ENCODE measurements around the gene IFITM10.

IFITM10 gene

GRCh38 chr11:1777737-1778136, 27.3 kb upstream of the IFITM10 start:
- DNase-seq: no peak

- no peak for DNase-seq
Observed at GRCh38 chr11:1776944-1777715, 26.7 kb upstream of the IFITM10 start.

DNA sequence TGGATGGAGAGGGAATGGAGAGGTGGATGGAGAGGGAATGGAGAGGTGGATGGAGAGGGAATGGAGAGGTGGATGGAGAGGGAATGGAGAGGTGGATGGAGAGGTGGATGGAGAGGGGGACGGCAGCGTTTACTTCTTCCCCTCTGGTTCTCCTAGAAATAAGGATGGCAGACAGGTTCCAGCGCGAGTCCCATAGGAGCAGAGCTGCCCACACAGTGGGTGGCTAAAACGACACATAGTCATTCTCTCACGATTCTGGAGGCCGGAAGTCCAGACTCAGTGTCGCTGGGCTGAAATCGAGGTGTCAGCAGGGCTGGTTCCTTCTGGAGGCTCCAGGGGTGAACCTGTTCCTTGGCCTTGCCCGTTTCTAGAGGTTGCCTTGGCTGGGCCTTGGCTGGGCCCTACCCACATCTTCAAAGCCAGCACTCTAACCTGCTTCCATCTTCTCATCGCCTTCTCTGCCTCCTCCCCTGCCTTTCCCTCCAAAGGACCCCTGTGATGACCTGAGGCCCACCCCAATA, 26.0 kb upstream of the IFITM10 start:
- DNase-seq: no peak

DNA sequence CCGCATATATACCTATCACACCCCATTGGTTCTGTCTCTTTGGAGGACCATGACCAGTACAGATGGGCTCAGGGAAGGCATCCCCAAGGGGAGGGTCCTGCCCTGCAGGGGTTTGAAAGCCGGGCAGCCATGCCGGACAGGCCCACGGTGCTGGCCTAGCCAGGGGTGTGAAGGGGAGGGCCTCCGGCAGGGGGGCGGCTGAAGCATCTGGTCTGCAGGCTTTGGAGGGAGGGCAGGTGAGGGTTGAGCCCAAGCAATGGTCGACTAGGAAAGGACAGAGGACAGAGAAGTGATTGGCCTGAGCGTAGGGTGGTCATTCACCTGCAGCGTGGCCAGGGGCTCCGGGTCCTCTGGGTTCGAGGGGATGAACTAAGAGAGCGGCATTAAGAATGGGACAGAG, 24.5 kb upstream of the IFITM10 start:
- no peak for DNase-seq

DNA sequence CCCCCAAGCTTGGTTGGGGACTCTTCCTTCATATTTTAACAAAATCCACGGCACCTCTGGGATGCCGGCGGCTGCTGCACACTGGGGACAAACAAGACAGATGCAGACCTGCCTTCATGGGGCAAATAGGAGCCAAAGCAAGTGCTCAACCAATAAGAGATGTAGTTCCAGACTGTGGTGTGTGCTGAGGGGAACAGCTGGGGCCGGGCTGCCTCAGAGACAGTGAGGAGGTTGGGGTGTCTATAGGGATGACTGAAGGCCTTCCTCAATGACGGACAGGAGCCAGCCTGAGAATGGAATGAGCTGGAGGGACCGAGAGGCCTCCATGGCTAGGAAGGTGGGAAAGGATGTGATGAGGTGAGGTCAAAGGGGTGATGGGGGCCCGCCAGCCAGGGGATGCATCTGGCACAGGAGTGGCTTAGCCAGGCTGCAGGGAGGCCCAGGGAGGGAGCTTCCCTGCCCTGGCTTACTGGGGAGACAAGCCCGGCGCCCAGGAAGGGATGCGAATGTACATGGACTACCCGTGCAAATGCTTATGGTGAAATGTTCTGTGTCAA, 23.7 kb upstream of the IFITM10 start:
- DNase-seq: no peak

GRCh38 chr11:1773131-1773993, 23.0 kb upstream of the IFITM10 start:
- no peak for DNase-seq

DNA sequence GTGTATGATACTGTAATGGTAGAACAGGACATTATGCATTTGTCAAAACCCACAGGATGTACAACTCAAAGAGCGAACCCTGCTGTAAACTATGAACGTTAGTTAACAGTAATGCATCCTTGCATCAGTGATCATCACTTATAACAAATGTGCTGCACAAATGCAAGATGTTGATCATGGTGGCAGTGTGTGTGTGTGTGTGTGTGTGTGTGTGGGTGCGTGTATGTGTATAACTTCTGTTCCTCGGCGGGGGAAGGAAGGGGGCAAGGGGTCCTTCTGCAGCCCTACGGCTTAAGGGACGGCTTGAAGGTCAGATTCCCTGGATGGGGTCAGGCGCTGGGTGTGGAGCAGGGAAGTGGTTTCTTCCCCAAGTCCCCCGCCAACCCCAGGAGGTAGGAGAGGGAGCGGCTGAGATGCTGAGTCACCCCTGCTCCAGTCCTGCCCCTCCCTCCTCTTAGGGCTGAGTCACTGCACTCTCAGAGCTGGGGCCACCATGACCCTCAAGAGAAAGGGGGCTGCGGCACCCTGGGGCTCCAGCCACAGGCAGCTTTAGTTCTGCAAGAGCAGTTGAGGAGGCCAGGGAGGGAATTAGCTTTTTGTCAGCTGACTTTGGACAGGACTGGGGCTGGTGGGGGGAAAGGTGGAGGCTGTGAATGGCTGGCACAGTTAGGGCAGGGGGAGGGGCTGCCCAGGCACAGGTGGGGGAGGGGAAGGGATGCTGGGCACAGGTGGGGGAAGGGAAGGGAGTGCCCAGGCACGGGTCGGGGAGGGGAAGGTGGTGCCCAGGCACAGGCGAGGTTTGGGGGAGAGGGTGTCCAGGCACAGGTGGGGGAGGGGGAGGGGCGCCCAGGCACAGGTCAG, 22.1 kb upstream of the IFITM10 start:
- peak; percentile 95 for DNase-seq

- DNase-seq: peak; percentile 31
Observed at GRCh38 chr11:1771700-1772099, 21.3 kb upstream of the IFITM10 start.

GRCh38 chr11:1771273-1771672, 20.9 kb upstream of the IFITM10 start:
- DNase-seq: no peak

DNA sequence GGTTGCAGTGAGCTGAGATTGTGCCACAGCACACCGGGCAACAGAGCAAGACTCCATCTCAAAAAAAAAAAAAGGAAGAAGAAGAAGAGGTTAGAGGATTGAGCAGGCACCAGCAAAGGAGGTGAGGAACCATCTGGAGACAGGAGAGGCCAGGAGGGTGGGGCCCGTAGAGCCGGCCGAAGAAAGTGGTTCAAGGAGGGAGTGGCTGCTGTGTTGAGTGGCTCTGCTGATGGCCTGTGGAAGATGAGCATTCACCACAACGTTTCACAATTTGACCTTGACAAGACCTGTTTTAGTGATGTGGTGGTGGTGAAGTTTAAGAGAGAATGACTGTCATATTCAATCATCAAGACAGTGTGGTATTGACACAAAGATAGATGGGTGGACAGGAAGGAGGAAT, 20.1 kb upstream of the IFITM10 start:
- no peak for DNase-seq

DNA sequence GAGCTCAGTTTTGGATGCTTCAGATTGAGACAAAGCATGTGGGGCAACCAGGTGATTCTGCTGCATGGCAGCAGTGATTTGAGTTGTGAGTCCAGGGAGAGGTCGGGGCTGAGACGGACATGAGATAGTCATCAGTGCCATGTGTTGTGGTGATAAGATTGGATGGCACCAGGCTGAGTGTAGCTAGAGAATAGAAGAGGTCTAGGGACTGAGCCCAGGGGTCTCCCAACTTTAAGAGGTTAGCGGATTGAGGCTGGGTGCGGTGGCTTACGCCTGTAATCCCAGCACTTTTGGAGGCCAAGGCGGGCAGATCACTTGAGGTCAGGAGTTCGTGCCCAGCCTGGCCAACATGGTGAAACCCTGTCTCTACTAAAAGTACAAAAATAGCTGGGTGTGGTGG, 19.7 kb upstream of the IFITM10 start:
- no peak for DNase-seq

GRCh38 chr11:1769304-1769936, 19.0 kb upstream of the IFITM10 start:
- DNase-seq: peak; percentile 38

- DNase-seq: no peak
Observed at GRCh38 chr11:1768141-1768469, 17.7 kb upstream of the IFITM10 start.

GRCh38 chr11:1767399-1768140, 17.2 kb upstream of the IFITM10 start:
- DNase-seq: no peak

- no peak for DNase-seq
Observed at GRCh38 chr11:1766719-1767398, 16.5 kb upstream of the IFITM10 start.

- DNase-seq: no peak
Observed at GRCh38 chr11:1765871-1766718, 15.7 kb upstream of the IFITM10 start.

GRCh38 chr11:1763796-1764661, 13.6 kb upstream of the IFITM10 start, which contains the start of gene CTSD:
TSS of gene CTSD (minus strand) at chr11:1763927. CDS start at chr11:1763859, 68 bp downstream.
- DNase-seq: peak; percentile 80

DNA sequence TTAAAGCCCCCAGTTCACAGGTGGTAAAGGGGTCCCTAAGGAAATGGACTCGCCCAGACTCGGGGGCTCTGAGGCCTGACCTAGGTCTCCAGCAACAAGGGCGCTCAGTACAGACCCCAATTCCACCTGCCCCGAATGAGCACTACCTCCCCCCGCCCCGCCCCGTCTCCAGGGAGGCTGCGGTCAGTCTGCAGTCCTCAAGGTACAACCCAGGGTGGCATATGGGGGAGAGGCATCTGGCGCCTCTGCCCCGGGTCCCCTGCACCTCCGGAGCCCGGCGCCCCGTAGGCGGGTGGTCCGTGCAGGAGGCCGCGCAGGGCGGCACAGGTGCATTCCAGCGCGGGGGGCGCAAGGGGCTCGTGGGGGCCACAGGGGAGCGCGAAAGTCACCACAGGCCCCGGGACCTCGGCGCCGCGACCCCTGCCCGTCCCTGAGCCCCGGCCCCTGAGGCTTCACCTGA, 13.0 kb upstream of the IFITM10 start:
- DNase-seq: no peak
